ENCODE measurements around the gene IMP3.
A peak's percentile ranks its signal among the peaks of the same experiment; 100 is the strongest.
"Not testable (repeated sequence)": the region's sequence is repeated elsewhere in the genome, so short reads cannot be mapped to it uniquely, and the experiment has no call there.

Gene IMP3

DNA sequence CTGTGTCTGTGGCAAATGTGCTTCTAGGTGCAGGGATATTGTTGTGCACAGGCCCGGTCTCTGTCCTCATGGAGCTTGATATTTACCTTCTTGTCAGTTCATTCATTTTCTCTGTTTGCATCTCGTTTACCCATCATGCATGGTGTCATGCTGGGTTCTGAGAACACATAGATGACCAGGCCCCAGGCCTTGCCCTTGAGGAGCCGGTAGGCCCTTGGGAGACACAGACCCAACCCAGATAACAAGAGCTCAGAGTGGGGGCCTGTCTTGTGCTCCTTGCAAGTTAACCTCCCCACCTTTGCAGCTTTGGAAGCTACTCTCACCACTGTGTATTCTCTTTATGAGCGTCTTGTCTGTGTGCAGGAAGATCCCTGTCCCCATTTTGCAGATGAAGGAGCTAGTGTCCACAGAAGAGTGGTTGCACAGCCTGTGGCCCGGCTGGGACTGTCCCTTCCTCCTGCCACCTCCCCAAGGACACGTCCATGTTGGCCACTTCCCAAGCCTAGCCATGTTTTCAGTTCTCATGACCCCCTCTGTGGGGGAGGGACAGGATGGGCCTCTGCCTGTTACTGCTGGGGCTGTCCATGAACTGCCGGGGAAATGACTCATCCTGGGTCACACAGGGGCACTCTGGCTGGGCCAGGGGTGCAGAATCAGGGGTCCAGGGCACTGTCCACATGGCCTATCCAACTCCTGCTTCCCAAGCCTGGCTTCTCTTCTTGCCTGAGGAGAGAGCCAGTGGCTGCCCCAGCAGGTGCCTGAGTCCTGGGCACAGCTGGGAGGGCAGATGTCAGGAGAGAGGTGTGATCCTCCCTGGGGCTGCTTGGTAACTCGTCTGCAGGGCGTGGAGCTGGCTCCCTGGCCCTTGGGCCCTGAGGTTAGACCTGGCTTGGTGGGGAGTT is 11.1 kb upstream of the IMP3 start:
- DNase-seq (ENCODE audit: low read depth in 2 of 2) = no peak

DNA sequence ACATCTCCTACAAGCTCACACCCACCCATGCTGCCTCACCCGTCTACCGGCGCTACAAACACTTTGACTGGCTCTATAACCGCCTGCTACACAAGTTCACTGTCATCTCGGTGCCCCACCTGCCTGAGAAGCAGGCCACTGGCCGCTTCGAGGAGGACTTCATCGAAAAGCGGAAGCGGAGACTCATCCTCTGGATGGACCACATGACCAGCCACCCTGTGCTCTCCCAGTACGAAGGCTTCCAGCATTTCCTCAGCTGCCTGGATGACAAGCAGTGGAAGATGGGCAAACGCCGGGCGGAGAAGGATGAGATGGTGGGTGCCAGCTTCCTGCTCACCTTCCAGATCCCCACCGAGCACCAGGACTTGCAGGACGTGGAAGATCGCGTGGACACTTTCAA is 9.8 kb upstream of the IMP3 start:
- DNase-seq (ENCODE audit: low read depth in 2 of 2) = no peak

DNA sequence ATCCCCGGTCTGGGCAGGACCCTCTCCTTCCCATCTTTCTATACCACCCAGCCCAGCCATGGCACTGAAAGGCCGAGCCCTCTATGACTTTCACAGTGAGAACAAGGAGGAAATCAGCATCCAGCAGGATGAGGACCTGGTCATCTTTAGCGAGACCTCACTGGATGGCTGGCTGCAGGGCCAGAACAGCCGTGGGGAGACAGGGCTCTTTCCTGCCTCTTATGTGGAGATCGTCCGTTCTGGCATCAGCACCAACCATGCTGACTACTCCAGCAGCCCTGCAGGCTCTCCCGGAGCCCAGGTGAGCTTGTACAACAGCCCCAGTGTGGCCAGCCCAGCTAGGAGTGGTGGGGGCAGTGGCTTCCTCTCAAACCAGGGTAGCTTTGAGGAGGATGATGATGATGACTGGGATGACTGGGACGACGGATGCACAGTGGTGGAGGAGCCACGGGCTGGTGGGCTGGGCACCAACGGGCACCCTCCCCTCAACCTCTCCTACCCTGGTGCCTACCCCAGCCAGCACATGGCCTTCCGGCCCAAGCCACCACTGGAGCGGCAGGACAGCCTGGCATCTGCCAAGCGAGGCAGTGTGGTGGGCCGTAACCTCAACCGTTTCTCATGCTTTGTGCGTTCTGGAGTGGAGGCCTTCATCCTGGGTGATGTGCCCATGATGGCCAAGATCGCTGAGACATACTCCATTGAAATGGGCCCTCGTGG is 9.2 kb upstream of the IMP3 start:
- DNase-seq (ENCODE audit: low read depth in 2 of 2) = no peak

DNA sequence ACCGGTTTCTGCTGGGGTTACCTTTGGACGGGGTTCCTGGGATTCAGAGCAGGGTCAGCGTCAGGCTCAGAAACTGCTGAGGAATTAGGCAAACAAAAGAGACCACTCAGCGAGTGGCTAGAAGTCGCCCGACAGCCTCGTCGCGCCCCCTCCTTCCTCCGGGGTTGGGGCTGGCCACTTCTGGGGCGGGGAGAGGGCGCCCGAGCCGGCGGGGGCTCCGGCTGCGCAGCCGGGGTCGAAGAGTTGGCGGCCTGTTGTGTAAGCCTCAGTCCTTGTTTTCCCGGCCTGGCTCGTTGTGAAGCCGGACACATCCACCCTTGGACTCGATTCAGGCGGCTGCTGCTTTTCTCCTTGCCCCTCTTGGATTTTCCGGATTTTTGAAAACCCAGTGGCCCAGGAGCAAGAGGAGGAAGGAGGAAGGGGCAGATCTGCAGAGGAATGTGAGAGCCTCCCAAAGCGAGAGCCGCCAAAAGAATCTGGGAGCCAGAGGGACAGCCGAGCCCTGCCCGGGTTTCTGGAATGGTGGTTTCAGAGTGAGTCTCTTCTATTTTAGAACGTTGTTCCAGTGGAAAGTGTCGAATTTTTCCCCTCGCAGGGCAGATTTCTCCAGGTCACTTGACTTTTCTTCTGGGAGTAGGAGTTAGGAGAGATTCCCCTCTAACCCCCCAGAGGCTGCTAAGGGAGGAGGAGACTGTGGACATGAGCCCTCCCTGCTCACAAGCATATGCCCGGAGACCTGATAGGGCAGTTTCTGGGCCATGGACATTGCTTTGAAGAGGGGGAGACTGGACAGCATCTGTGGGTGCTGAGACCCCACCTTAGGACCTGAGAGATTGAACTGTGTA is 8.4 kb upstream of the IMP3 start:
- no peak for DNase-seq (ENCODE audit: low read depth in 2 of 2)

DNA sequence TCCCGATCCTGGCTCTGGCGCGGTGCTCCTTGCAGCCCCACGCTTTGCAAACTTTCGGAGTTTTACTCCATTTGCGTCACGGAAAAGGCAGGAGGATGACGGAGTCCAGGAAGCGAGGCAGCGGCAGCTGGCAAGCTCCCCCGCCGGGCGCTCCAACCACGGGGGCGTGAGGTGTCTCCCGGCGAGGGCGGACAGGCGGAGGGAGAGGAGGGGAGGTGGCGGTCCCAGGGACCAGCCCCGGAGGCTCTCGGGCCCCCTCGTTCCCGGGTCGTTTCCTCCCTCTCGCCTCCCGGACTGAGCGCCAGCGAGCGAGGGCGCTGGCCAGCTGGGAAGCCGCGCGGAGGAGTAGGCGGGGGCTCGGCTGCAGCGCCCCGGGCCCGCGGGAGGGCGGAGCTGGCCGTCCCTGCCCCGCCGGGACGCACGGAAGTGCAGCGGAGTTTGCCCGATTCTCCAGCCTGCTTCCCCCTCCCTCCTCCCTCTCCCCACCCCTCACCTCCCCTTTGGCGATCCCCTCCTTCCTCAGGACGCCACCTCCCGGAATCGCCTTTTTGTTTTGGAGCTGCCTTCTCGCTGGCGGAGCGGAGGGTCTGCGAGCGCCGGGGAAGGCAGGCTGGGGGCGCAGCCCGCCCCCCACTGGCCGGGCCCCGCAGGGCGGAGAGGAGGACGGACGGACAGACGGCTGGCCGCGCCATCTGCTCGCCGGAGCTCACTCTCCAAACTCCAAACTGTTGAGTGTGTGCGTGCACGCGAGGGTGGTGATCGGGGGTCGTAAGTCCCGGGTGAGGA is 7.5 kb upstream of the IMP3 start, which contains the start of gene SNX33:
SNX33 (plus strand) TSS at position 543 of the 786 bp plus-strand sequence. CDS start 1,191 bp downstream, outside the sequence.
- DNase-seq (ENCODE audit: low read depth in 2 of 2) = peak in 1 of 2 donors; percentile 54

DNA sequence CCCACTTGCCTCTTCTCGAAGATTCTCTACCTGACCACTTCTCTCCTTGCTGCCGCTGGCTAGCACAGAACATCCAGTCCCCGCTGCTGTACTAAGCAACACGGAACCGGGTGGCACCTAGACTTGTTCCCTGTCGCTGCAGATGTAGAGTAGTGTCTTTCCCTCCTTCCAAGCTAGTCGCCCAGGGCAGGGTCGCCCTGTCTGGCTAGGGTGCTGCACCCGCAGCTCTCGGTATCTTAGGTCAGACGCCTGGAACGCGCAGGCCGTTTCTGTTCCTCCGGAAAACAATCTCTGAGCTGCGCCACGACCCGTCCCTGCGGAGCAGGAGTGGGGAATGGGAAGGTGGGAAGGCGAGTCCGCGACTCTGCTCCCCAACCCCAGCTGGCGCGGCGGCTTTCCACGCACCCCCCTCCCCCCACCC is 6.9 kb upstream of the IMP3 start:
- no peak for DNase-seq (ENCODE audit: low read depth in 2 of 2)

DNA sequence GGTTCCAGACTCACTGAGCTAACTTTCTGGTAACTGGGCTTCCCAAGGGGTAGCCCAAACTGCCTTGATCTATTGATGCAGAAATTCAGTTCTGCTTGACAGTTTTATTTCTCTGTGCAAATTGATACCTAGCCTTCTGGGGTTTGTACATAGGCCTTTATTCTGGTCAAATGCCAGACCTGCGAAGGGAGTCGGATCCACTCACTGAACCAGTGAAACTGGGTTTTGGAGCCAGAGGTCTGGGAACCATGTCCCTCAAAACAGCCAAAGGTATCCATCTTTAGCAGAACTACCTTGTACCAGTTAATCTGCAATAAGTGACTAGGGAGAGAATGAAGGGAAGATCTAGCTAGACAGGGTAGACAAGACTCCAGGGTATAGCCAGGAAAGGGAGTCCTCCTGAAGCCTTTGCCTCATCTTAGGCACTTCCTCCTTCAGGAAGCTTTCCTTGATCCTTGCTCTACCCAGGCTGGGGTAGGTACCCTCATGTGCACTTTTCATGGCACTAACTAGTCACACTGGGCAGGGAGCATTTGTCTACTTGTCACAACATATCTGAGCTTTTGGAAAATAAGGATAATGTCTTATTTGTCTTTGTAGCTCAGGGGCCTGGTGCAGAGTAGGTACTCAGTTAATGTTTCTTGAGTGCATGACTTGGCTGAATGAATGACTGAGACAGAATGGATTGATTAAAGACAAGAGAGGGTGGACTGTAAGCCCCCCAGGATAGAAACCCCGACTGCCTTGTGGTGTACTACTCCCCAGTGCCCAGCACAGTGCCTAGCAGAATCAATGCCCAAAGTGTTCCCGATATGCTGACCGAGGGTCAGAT is 6.3 kb upstream of the IMP3 start:
- no peak for DNase-seq (ENCODE audit: low read depth in 2 of 2)

DNA sequence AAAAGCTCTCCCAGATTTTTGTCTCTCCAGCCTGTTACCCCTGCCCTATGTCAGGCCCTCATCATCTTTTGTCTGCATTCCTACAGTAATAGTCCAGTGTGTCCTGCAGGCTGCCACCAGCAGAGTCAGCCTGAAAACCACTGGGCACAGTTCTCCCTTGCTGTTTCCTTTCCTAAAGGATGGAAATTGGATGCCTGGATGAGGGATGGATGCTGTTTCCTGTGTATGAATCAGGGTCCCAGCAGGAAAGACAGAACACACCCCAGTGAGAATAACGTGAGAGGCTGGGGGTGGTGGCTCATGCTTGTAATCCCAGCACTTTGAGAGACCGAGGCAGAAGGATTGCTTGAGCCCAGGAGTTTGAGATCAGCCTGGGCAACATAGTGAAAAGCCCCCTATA is 4.4 kb upstream of the IMP3 start:
- no peak for DNase-seq (ENCODE audit: low read depth in 2 of 2)

DNA sequence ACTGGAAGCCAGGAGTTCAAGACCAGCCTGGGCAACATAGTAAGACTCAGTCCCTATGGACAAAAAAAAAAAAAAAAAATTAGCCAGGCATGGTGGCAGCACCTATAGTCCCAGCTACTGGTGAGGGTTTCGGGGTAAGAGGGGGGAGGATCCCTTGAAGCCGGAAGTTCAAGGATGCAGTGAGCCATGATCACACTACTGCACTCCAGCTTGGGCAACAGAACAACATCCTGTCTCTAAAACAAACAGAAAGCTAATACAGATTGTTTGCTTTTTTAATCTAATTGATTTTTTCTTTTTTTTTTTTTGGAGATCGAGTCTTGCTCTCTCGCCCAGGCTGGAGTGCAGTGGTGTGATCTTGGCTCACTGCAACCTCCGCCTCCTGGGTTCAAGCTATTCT is 1.6 kb upstream of the IMP3 start:
- DNase-seq (ENCODE audit: low read depth in 2 of 2) = no peak

DNA sequence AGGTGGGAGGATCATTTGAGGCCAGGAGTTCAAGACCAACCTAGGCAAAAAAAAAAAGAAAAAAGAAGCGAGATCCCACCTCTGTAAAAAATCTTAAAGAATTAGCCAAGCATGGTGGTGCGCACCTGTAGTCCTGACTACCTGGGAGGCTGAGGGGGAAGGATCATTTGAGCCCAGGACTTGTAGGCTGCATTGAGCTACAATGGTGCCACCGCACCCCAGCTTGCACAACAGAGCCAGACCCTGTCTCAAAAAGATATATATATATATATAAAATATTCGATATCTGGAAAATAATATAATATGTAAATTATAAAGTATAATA is 1.1 kb upstream of the IMP3 start:
- no peak for DNase-seq (ENCODE audit: low read depth in 2 of 2)

DNA sequence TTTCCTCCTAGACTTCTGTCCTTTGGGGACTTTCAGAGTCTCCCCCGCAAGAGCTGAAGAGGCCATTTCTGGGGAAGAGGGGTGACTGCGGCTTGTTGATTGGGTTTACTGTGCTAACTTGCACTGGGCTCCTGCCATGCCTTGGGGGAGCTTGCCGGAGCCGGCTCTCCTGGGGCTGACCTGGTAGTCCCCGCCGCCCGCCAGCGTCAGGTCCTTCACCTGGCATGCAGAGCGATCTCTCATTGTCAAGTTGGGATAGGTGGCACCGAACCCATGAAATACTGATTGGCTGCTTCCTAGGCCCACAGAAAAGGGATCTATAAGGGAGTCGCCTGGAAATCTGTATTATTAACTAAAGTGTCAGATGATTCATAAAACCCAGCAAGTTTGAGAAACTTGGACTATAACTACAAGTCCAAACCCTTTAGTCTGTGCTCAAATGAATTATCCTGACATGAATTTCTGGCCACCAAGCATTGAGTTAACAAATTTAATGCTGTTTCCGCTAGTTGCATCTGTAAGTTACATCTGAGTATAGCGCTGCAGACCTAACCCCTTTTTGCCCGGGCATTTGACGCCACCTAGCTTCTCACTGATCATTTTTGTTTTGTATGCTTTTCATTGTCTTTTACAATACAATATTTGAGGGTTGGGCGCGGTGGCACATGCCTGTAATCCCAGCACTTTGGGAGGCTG is 607 bp upstream of the IMP3 start:
- DNase-seq (ENCODE audit: low read depth in 2 of 2) = peak in 1 of 2 donors; percentile 39

DNA sequence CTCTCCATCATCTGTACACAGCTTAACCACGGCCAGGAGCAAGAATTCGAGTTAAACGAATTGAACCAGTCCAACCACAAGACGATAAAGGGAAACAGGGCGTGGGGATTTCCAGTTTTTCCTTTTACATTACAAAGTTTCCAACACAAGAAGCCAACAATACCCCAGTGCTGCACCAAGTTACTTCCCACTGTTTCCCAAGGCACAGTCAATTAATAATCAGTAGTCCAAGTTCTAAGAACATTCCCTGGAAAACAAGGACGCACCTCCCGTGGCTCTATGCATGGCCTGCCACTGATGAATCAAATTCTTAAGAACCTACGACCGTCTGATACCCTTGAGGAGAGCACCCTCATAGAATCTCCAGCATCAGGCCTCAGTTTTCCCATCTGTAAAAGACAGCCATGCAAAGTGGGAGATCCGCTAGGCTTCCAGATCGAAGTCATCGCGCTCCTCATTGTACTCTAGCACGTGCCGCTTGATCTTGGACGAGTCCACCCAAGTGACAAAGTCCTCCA is 774 bp downstream of the IMP3 start:
- DNase-seq (ENCODE audit: low read depth in 2 of 2) = no peak

DNA sequence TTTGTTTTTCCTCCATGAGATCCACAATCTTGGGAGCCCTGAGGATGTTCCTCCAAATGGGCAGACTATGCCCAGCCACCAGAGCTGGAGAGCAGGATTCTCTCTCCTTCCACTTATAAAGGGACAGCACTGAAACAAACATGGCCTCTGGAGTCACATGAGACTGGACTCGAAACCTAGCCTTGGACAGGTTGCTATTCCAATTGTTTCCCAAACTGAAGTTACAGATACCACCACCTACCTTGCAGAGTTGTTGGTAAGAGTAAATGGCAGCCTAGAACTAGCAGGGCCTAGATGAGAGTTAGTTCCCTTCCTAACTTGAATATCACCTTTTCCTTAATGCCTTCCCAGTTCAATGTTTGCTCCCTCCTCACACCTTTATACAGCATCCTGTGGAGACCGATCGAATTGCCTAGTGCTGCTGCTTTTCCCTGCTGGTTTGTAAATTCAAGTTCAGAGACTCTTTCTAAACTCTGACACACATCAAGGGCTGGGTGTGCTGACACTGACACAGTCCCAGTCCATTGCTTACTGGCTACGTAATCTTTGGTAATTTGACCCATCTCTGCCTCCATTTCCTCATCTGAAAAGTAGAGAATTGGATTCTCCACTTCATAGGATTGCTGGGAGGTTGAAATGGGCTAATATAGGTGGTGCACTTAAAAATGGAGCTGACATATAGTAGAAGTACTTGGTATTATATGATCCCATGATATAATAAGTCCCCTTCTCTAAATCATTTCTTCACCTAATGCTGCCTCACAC is 2.6 kb downstream of the IMP3 start:
- DNase-seq (ENCODE audit: low read depth in 2 of 2) = no peak

DNA sequence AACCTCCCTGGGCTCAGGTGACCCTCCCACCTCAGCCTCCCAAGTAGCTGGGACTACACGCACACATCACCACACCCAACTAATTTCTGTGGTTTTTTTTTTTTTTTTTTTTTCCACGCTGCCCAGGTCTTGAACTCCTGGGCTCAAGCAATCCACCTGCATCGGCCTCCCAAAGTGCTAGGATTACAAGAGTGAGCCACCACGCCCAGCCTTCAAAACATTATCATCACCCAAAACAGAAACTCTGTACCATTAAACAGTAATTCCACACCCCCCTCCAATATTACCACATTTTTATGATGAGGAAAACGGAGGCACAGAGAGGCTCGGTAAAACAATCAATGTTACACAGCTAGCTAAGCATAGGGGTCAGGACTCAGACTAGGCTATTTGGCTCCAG is 4.0 kb downstream of the IMP3 start:
- no peak for DNase-seq (ENCODE audit: low read depth in 2 of 2)

DNA sequence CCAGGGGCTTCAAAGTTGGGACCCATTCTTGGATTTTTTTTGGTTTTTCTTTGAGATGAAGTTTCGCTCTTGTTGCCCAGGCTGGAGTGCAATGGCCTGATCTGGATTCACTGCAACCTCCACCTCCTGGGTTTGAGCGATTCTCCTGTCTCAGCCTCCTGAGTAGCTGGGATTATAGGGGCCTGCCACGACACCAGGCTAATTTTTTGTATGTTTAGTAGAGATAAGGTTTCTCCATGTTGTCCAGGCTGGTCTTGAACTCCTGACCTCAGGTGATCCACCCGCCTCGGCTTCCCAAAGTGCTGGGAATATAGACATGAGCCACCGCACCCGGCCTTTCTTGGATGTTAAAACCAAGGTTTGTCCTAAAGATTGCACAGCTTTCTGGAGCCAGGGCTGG is 6.1 kb downstream of the IMP3 start:
- not testable (repeated sequence) for DNase-seq (ENCODE audit: low read depth in 2 of 2)

DNA sequence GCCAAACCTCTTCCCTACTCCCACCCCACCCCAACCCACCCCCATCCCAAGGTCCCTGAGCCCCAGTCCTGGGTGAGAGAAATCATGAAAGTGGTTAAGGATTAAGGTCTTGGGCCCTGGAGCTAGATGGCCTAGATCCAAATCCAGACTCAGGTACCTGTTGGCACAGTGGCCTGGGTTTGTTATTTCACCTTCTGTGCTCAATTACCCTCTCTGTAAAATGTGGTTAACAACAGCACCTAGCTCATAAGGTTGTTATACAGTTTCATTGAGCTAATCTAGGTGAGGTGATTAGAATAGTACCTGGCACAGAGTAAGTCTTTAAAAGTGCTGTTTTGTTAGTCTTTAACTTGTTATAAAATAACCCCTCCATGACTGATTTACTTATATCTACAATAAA is 8.1 kb downstream of the IMP3 start:
- DNase-seq (ENCODE audit: low read depth in 2 of 2) = no peak

DNA sequence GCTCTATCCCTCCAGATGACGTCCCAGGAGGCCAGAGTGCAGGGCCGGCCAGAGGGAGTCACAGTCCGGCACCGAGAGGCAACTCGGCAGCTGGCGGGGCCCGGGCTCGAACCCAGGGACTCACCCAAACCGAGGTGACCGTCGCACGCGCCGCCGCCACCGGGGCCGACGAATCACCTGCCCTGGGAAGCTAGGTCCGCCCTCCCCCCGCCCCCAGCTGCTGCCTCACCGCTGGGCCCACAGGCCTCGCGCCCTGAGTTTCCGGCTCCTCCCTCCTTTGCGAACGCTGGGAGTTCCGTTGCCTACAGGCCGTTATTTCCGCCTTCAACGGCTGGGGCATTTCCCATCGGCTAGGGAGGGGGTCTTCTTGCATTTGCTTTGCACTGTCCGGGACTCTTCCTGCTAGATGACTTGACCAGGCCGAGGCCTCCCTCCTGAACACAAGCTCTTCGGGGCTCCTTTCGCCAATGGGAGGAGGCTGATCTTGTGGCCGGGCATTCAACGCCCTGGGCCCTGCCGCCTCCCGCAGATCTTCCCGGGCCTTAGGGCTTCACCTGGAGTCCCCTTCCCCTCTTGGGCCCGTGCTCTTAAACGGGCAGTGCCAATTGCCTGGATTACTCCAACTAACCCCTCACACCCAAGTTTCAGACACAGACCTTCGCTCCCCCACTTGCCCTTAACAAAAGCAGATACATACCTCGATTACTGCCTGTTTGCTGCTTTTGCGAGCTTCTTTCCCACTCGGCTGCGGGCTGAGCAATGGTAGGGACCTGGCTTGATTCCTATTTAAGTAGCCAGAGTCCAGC is 14.3 kb downstream of the IMP3 start, which contains the start of gene SNUPN:
SNUPN (minus strand) TSS at position 184 of the 806 bp plus-strand sequence. CDS start 4,674 bp downstream, outside the sequence.
- peak; percentile 90 for DNase-seq (ENCODE audit: low read depth in 2 of 2)

DNA sequence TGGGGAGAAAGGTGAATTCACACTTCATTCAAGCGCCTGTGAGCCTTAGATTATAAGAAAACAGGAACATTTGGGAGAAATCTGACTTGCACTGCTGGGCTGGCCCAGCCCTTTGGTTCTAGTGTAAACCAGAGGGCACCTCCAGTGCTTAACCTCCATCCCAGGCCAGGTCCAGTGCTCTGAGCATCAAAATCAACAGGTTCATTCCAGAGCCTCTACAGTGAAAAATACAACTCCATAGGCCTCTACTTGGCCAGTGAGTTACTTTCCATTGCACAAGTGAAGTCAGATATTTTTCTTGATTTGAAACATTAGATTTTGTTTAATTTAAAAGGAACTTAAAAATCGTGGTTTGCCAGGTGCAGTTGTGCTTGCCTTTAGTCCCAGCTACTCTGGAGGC is 17.5 kb downstream of the IMP3 start:
- DNase-seq (ENCODE audit: low read depth in 2 of 2) = no peak
